Osteocyte (in vitro differentiated cells): ENCODE results near the gene GALC. TPM values are rescaled to one million over a fixed set of nuclear protein-coding genes. Genes with fewer than 3 reads are reported as not detected.

ENCODE experiments used
- DNase-seq: peaks from one replicate; pipeline ENCODE4 v3.0.0; 2021; ENCODE audit warnings: mixed read lengths; ENCODE audit not compliant: unreplicated experiment; ENCODE audit errors: extremely low spot score
- H3K27ac Mint-ChIP-seq: one replicate; pipeline ENCODE4 v1.8.0; 2021; ENCODE audit warnings: mild to moderate bottlenecking, mixed read lengths; ENCODE audit not compliant: unreplicated experiment
- H3K27me3 Mint-ChIP-seq: one replicate; pipeline ENCODE4 v1.8.0; 2021; ENCODE audit warnings: mixed read lengths; ENCODE audit not compliant: unreplicated experiment
- H3K36me3 Mint-ChIP-seq: one replicate; pipeline ENCODE4 v1.8.0; 2021; ENCODE audit warnings: mixed read lengths; ENCODE audit not compliant: unreplicated experiment
- H3K4me1 Mint-ChIP-seq: one replicate; pipeline ENCODE4 v1.8.0; 2021; ENCODE audit warnings: mixed read lengths; ENCODE audit not compliant: unreplicated experiment
- H3K4me3 Mint-ChIP-seq: one replicate; pipeline ENCODE4 v1.8.0; 2021; ENCODE audit warnings: mild to moderate bottlenecking, moderate library complexity, mixed read lengths; ENCODE audit not compliant: unreplicated experiment
- H3K9me3 Mint-ChIP-seq: one replicate; pipeline ENCODE4 v1.8.0; 2021; ENCODE audit warnings: mixed read lengths; ENCODE audit not compliant: unreplicated experiment
- CTCF ChIP-seq: fragments of 200-600 bp; sonication (generic); IDR thresholded peaks from 2 replicates; pipeline ENCODE4 v1.5.0; 2021; ENCODE audit warnings: antibody characterized with exemption, mild to moderate bottlenecking, moderate library complexity
- total RNA-seq: library from RNA; stranded (reverse); gene quantifications from 2 replicates; pipeline ENCODE4 v1.2.1, GENCODE V29; 2021

Gene GALC
- total RNA-seq, 1 donor from 2014 or later = 15.8 TPM

- H3K4me1 Mint-ChIP-seq = no peaks in the 10 kb centered on the region
- no peak overlapping the region for H3K27ac Mint-ChIP-seq
- DNase-seq = no peak
- no peaks in the 10 kb centered on the region for H3K9me3 Mint-ChIP-seq
- peaks cover 18% of the 10 kb centered on the region for H3K27me3 Mint-ChIP-seq
- no peak overlapping the region for H3K4me3 Mint-ChIP-seq
- H3K36me3 Mint-ChIP-seq = no peaks in the 10 kb centered on the region
- no peak for TF ChIP-seq CTCF
These were observed 23.8 kb upstream of the GALC start for GRCh38 chr14:88016768-88017167.

GRCh38 chr14:88013750-88014349, 20.9 kb upstream of the GALC start:
- H3K36me3 Mint-ChIP-seq = no peaks in the 10 kb centered on the region
- no peak overlapping the region for H3K4me3 Mint-ChIP-seq
- H3K4me1 Mint-ChIP-seq = no peaks in the 10 kb centered on the region
- DNase-seq = no peak
- TF ChIP-seq CTCF = peak; percentile 79
- peaks cover 23% of the 10 kb centered on the region for H3K27me3 Mint-ChIP-seq
- no peak overlapping the region for H3K27ac Mint-ChIP-seq
- no peaks in the 10 kb centered on the region for H3K9me3 Mint-ChIP-seq

- TF ChIP-seq CTCF = no peak
- DNase-seq = no peak
- no peaks in the 10 kb centered on the region for H3K9me3 Mint-ChIP-seq
- no peaks in the 10 kb centered on the region for H3K4me1 Mint-ChIP-seq
- no peaks in the 10 kb centered on the region for H3K36me3 Mint-ChIP-seq
- no peak overlapping the region for H3K4me3 Mint-ChIP-seq
- peaks cover 27% of the 10 kb centered on the region for H3K27me3 Mint-ChIP-seq
- no peak overlapping the region for H3K27ac Mint-ChIP-seq
These were observed 19.5 kb upstream of the GALC start for GRCh38 chr14:88012495-88012894.

- Mint-ChIP-seq H3K4me3 (no peak overlapping the region), H3K4me1 (no peaks in the 10 kb centered on the region), H3K9me3 (no peaks in the 10 kb centered on the region), H3K27ac (no peak overlapping the region), H3K36me3 (no peaks in the 10 kb centered on the region), H3K27me3 (peaks cover 30% of the 10 kb centered on the region)
- no peak for DNase-seq
- TF ChIP-seq CTCF = no peak
These were observed 17.3 kb upstream of the GALC start for GRCh38 chr14:88010331-88010730.

GRCh38 chr14:88009486-88009885, 16.5 kb upstream of the GALC start:
- TF ChIP-seq CTCF = no peak
- no peaks in the 10 kb centered on the region for H3K36me3 Mint-ChIP-seq
- no peak for DNase-seq
- H3K4me1 Mint-ChIP-seq = no peaks in the 10 kb centered on the region
- H3K4me3 Mint-ChIP-seq = no peak overlapping the region
- peaks cover 31% of the 10 kb centered on the region for H3K27me3 Mint-ChIP-seq
- no peaks in the 10 kb centered on the region for H3K9me3 Mint-ChIP-seq
- H3K27ac Mint-ChIP-seq = no peak overlapping the region
